ENCODE measurements around the gene KLHL36.
"Not testable (repeated sequence)": the region's sequence is repeated elsewhere in the genome, so short reads cannot be mapped to it uniquely, and the experiment has no call there.

The KLHL36 gene

GRCh38 chr16:84689111-84689510 lies 40.8 kb downstream of the KLHL36 start:
- peak; percentile 82 for DNase-seq (ENCODE audit: insufficient read length, low spot score)
- peak; percentile 83 for FAIRE-seq

GRCh38 chr16:84690088-84690819 lies 41.9 kb downstream of the KLHL36 start:
- FAIRE-seq, result no peak
- no peak for DNase-seq (ENCODE audit: insufficient read length, low spot score)

DNA sequence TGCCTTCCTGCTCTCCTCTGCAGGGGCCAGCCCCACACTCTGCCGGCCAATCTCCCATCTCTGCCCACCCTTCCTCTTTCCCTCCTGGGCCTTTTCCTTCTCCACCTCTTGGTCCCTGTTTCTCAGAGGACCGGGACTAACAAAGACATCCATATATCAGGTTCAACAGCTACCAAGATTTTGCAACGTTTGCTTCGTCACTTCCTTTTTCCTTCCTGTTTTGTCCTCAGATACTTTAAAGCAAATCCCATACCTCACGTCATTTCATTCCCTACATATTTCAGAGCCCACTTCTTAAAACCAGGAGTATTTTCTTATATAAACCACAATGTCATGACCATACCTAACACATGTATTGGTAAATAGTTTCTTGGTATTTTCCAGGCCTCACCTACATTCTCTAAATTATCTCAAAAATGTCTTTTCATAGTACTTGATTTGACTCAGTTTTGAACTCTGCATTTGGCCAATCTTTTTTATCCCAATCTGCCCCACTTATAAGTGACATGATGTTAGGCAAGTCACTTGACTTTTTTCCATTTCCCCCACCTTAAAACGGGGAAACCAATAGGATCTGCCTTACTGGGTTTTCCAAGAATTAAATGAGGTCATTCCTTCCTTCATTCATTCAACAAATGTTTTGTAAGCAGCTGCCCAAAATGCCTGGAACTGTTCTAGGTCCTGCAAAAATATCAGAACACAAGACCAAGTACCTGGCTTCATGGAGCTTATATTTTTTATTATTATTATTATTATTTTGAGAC lies 44.3 kb downstream of the KLHL36 start:
- DNase-seq (ENCODE audit: insufficient read length, low spot score) (peak; percentile 19), FAIRE-seq (no peak)

GRCh38 chr16:84693869-84694268 lies 45.6 kb downstream of the KLHL36 start:
- FAIRE-seq; DNase-seq (ENCODE audit: insufficient read length, low spot score): not testable (repeated sequence)

DNA sequence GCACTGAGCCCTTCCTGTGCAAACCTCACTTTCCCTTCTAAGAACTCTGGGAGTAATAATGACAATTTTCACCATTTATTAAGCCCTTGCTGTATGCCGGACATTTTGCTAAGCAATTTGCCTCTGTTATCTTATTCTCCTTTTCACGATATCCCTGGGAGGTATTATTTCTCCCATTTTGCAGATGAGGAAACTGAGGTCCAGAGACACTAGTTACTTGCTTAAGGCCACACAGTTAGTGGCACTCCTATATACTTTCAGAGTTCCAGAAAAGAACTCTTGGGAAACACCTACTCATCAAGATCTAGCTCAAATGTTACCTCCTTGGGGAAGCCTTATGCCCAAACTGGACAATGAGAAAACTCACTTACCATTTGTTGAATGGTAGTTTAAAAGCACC lies 46.7 kb downstream of the KLHL36 start:
- DNase-seq (ENCODE audit: insufficient read length, low spot score) (no peak), FAIRE-seq (no peak)

- FAIRE-seq (peak; percentile 64), DNase-seq (ENCODE audit: insufficient read length, low spot score) (peak; percentile 24)
Observed at GRCh38 chr16:84699147-84699711, 50.9 kb downstream of the KLHL36 start.

- FAIRE-seq (peak; percentile 98), DNase-seq (ENCODE audit: insufficient read length, low spot score) (peak; percentile 98)
Observed at GRCh38 chr16:84699712-84700445, 51.6 kb downstream of the KLHL36 start, which contains the start of gene USP10. USP10 (plus strand) TSS chr16:84700000; CDS start chr16:84700091, 91 bp downstream.

- DNase-seq (ENCODE audit: insufficient read length, low spot score), result peak; percentile 24
- no peak for FAIRE-seq
Observed at GRCh38 chr16:84700446-84701300, 52.4 kb downstream of the KLHL36 start.

DNA sequence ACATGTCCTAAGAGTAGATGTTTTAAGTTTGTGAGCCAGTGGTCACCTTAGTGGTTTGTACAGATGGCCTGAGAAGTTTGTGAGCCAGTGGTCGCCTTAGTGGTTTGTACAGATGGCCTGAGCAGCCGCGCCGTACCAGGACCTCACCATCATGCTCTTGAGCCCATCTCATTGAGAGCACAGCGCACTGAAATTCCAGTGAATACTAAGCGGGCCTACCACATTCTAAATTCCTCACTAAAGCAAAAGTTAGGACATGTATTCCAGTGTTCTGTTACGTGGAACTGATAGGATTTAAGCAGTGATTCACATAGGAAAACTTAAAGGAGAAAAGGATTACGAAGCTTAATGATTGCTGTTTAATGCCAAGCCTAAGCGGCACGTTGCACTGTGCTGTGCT lies 55.4 kb downstream of the KLHL36 start:
- FAIRE-seq (no peak), DNase-seq (ENCODE audit: insufficient read length, low spot score) (no peak)

- DNase-seq (ENCODE audit: insufficient read length, low spot score) (no peak), FAIRE-seq (no peak)
Observed at GRCh38 chr16:84704253-84704652, 55.9 kb downstream of the KLHL36 start.

DNA sequence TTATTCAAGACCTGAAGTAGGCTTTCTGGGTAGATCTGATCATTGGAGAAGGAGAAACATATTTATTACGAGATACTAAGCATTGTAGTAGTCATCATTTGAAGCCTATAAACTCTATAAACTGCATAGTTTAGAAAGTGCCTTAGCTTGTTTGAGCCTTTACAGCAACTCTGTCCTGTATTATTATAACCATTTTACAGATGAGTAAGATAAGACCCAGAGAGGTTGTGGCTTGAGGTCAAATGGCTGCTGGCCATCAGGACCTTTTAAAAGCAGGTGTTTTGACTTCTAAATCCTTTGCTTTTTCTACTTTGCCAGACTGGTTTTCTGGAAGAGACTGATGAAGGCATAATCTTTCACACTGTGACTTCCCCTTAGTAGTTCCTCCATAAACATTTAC lies 58.5 kb downstream of the KLHL36 start:
- no peak for FAIRE-seq
- no peak for DNase-seq (ENCODE audit: insufficient read length, low spot score)

DNA sequence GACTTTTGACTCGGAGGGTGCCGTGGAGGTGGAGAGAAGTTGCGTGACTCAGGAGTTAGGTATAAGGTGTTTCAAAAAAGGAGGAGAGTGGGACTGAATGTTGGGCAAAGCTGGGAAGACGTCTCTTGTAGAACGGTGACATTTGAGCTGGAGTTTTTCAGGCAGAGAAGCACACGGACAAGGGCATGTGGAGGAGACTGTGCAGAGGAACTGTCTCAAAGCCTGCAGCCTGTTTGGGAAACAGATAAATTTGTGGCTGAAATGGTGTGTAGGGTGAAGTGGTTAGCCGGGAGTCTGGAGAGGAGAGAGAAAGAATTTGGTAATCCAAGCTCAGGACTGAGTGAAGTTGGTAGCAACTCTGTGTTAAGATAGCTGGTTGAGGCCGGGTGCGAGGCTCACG lies 61.3 kb downstream of the KLHL36 start:
- no peak for FAIRE-seq
- no peak for DNase-seq (ENCODE audit: insufficient read length, low spot score)

DNA sequence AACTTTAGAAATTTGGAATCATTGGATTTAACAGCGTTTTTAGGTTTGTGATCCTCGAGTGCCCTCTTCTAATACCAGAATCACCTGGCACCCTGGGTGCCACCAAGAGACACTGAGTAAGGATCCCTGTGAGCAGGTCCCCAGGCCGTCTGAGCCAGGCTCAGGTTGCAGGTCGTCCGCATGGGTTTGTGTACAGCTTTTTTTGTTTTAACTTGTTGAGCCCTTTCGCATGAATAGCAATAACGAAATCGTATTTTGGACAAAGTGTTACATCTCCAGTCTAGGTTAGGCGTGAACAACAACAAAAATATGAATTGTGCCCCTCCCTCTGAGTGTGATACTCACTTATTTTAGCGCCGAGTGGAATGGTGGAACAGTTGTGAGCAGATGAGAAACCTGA lies 62.4 kb downstream of the KLHL36 start:
- FAIRE-seq (no peak), DNase-seq (ENCODE audit: insufficient read length, low spot score) (no peak)
